Mesothelial cell of epicardium (in vitro differentiated cells): ENCODE results near the gene LMX1B. TPM values are rescaled to one million over a fixed set of nuclear protein-coding genes. Genes with fewer than 3 reads are reported as not detected.
A peak's percentile ranks its signal among the peaks of the same experiment; 100 is the strongest.

Source experiments
- DNase-seq, 2 experiments: peaks; one replicate each; pipeline ENCODE4 v3.0.0; 2021; ENCODE audit warnings: low spot score in 2 of 2; ENCODE audit not compliant: unreplicated experiment in 2 of 2
- H3K27ac Mint-ChIP-seq: 2 replicates; pipeline ENCODE4 v1.8.0; 2021; ENCODE audit warnings: mixed read lengths
- H3K27me3 Mint-ChIP-seq: 2 replicates; pipeline ENCODE4 v1.8.0; 2021; ENCODE audit warnings: low read depth, mixed read lengths
- H3K36me3 Mint-ChIP-seq: 2 replicates; pipeline ENCODE4 v1.8.0; 2021; ENCODE audit warnings: mixed read lengths
- H3K4me1 Mint-ChIP-seq: 2 replicates; pipeline ENCODE4 v1.8.0; 2021; ENCODE audit warnings: mixed read lengths
- H3K4me3 Mint-ChIP-seq: 2 replicates; pipeline ENCODE4 v1.8.0; 2021; ENCODE audit warnings: mild to moderate bottlenecking, moderate library complexity, mixed read lengths
- H3K9me3 Mint-ChIP-seq: 2 replicates; pipeline ENCODE4 v1.8.0; 2021; ENCODE audit warnings: mixed read lengths
- CTCF ChIP-seq: fragments of 200-600 bp; sonication (generic); IDR thresholded peaks from one replicate; pipeline ENCODE4 v1.5.0; 2021; ENCODE audit warnings: antibody characterized with exemption; ENCODE audit not compliant: unreplicated experiment
- total RNA-seq: library from RNA; stranded (reverse); gene quantifications from 3 replicates; pipeline ENCODE4 v1.2.1, GENCODE V29; 2021

LMX1B gene
- total RNA-seq, 1 donor from 2014 or later: 0.09 TPM

GRCh38 chr9:126688617-126689016, 74.9 kb downstream of the LMX1B start:
- Mint-ChIP-seq H3K9me3 (no peaks in the 10 kb centered on the region), H3K27ac (no peak overlapping the region), H3K36me3 (no peaks in the 10 kb centered on the region), H3K4me1 (peaks cover 2% of the 10 kb centered on the region), H3K27me3 (peaks cover 89% of the 10 kb centered on the region), H3K4me3 (no peak overlapping the region)
- no peak for DNase-seq
- TF ChIP-seq CTCF: no peak

GRCh38 chr9:126689027-126689825, 75.5 kb downstream of the LMX1B start:
- Mint-ChIP-seq H3K4me3 (no peak overlapping the region), H3K27ac (no peak overlapping the region), H3K36me3 (no peaks in the 10 kb centered on the region), H3K4me1 (peaks cover 2% of the 10 kb centered on the region), H3K9me3 (no peaks in the 10 kb centered on the region), H3K27me3 (peaks cover 87% of the 10 kb centered on the region)
- no peak for TF ChIP-seq CTCF
- no peak for DNase-seq

GRCh38 chr9:126690431-126691051, 76.8 kb downstream of the LMX1B start:
- no peaks in the 10 kb centered on the region for H3K9me3 Mint-ChIP-seq
- H3K27ac Mint-ChIP-seq: no peak overlapping the region
- peak; percentile 58 to 80 for DNase-seq
- H3K4me1 Mint-ChIP-seq: peaks cover 2% of the 10 kb centered on the region
- peak; percentile 68 for TF ChIP-seq CTCF
- H3K27me3 Mint-ChIP-seq: peaks cover 85% of the 10 kb centered on the region
- H3K36me3 Mint-ChIP-seq: no peaks in the 10 kb centered on the region
- no peak overlapping the region for H3K4me3 Mint-ChIP-seq

GRCh38 chr9:126692041-126692758, 78.5 kb downstream of the LMX1B start:
- no peak overlapping the region for H3K27ac Mint-ChIP-seq
- DNase-seq: no peak
- H3K4me3 Mint-ChIP-seq: no peak overlapping the region
- no peaks in the 10 kb centered on the region for H3K36me3 Mint-ChIP-seq
- H3K4me1 Mint-ChIP-seq: peaks cover 2% of the 10 kb centered on the region
- H3K27me3 Mint-ChIP-seq: peaks cover 73% of the 10 kb centered on the region
- no peaks in the 10 kb centered on the region for H3K9me3 Mint-ChIP-seq
- TF ChIP-seq CTCF: no peak

GRCh38 chr9:126692759-126693427, 79.2 kb downstream of the LMX1B start:
- DNase-seq: no peak
- Mint-ChIP-seq H3K4me1 (peaks cover 2% of the 10 kb centered on the region), H3K4me3 (no peak overlapping the region), H3K27me3 (peaks cover 71% of the 10 kb centered on the region), H3K27ac (no peak overlapping the region), H3K36me3 (no peaks in the 10 kb centered on the region), H3K9me3 (no peaks in the 10 kb centered on the region)
- no peak for TF ChIP-seq CTCF
